AG10803 (cell line): ENCODE results near the gene PLCXD3.
A peak's percentile ranks its signal among the peaks of the same experiment; 100 is the strongest.

Experiments
- DNase-seq: peaks from one replicate; pipeline ENCODE4 v3.0.0; 2010; ENCODE audit warnings: low read depth
- H3K4me3 ChIP-seq: 2 replicates; pipeline ENCODE4 v1.5.1; 2011; ENCODE audit warnings: mild to moderate bottlenecking, low read length, control low read depth
- CTCF ChIP-seq: conservative IDR thresholded peaks from 2 replicates; pipeline ENCODE4 v1.5.1; 2011; ENCODE audit warnings: mild to moderate bottlenecking, low read length, control low read depth, inconsistent platforms

Gene PLCXD3

GRCh38 chr5:41371738-41372137 is 138.7 kb downstream of the PLCXD3 start:
- no peak overlapping the region for H3K4me3 ChIP-seq
- no peak for TF ChIP-seq CTCF
- peak; percentile 60 for DNase-seq

GRCh38 chr5:41370482-41370881 is 139.9 kb downstream of the PLCXD3 start:
- DNase-seq: no peak
- no peak overlapping the region for H3K4me3 ChIP-seq
- TF ChIP-seq CTCF: no peak

DNA sequence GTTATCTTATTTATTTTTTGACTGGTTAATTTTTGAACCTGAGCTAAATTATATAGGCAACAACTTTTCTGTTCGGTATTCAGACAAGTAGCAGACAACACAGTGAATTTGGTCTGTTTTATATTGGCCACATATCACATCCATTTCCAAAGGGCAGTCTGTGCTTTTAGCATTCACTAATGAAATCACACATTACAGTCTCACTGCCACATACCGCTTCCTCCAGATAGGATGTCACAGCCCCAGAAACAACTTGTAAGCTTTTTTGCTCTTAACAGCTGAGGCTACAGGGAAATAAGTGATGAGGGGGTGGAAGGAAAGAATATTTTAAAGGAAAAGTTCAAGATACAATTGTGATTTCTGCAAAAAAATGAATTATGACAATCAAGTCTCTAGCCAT is 140.6 kb downstream of the PLCXD3 start:
- TF ChIP-seq CTCF: no peak
- DNase-seq: no peak
- no peak overlapping the region for H3K4me3 ChIP-seq

DNA sequence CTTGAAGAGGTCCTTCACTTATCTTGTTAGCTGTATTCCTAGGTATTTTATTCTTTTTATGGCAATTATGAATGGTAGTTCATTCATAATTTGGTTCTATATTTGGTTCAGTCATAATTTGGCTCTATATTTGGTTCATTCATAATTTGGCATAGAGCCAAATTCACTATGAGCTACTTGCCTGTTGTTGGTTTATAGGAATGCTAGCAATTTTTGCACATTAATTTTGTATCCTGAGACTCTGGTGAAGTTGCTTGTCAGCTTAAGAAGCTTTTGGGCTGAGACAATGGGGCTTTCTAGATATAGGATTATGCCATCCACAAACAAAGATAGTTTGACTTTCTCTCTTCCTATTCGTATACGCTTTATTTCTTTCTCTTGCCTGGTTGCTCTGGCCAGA is 142.2 kb downstream of the PLCXD3 start:
- no peak overlapping the region for H3K4me3 ChIP-seq

GRCh38 chr5:41365369-41365768 is 145.0 kb downstream of the PLCXD3 start:
- H3K4me3 ChIP-seq: no peak overlapping the region
- no peak for DNase-seq
- no peak for TF ChIP-seq CTCF

More for the DNA sequence above, 142.2 kb downstream of the PLCXD3 start:
- peak; percentile 9 for DNase-seq
- no peak for TF ChIP-seq CTCF

- DNase-seq: no peak
- H3K4me3 ChIP-seq: no peak overlapping the region
- no peak for TF ChIP-seq CTCF
These were observed 146.1 kb downstream of the PLCXD3 start for GRCh38 chr5:41364346-41364745.

DNA sequence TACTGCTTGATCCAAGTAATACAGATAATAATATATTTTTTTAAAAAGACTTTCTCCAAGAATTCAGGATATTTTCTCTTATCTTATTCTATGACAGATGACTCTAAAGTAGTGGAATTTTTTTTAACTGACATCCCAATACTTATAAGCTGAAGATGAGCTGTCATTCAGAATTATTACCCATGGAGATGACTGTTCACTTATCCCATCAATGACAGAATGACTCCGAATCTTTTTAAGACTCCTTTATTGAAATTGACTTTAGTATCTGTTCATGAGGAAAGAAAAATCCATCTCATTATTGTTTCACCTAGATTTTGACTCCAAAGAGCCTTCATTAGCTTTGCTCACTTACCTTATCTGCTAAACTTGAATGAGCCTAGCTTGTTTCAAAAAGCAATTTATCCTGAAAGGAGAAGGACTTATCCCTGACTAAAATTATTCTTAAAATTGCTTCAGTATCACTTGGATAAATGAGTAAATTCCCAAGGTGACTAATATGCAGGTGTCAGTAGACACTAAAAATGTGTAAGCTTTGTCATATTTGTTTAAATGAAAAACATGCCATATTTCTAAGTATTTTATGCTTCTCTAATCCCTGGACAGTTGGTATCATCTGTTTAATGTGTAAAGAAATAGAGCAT is 146.9 kb downstream of the PLCXD3 start:
- DNase-seq: no peak
- H3K4me3 ChIP-seq: no peak overlapping the region

More for the DNA sequence above, 146.9 kb downstream of the PLCXD3 start:
- no peak for TF ChIP-seq CTCF
